T-helper 2 cell treated with Interferon-gamma antibody and Interleukin-4, amounts not matched to agents 100 ng/mL and 5 ng/mL, for 36 hours (primary cell): ENCODE data around the gene TLX1. TPM values are rescaled to one million over a fixed set of nuclear protein-coding genes. Genes with fewer than 3 reads are reported as not detected.

Experiments used
- intact Hi-C: fragments of 100-400 bp; cut with micrococcal nuclease; formaldehyde crosslinking; loops from one replicate; pipeline ENCODE4 v1.15.1; 2023
- total RNA-seq: library from RNA; stranded (reverse); gene quantifications from 2 replicates; pipeline ENCODE4 v1.2.3, GENCODE V29; 2022

TLX1 gene
- total RNA-seq, 1 donor from 2014 or later, result not detected

GRCh38 chr10:101111547-101111946, 19.6 kb upstream of the TLX1 start:
- intact Hi-C loops, result no loop called here

GRCh38 chr10:101112799-101113594, 18.1 kb upstream of the TLX1 start:
- intact Hi-C loops, result no loop called here

GRCh38 chr10:101113890-101114403, 17.2 kb upstream of the TLX1 start:
- intact Hi-C loops, result no loop called here

GRCh38 chr10:101114646-101115045, 16.5 kb upstream of the TLX1 start:
- intact Hi-C loops, result no loop called here

- intact Hi-C loops, result no loop called here
These were observed 14.3 kb upstream of the TLX1 start for GRCh38 chr10:101116754-101117153.

- intact Hi-C loops, result no loop called here
These were observed 13.1 kb upstream of the TLX1 start for GRCh38 chr10:101118031-101118430.

- intact Hi-C loops, result no loop called here
These were observed 10.6 kb upstream of the TLX1 start for GRCh38 chr10:101120520-101120883.

GRCh38 chr10:101120884-101121653, 10.0 kb upstream of the TLX1 start:
- intact Hi-C loops, result loop anchor here (1.0 kb wide), 1 partner anchor 21 kb away; no protein-coding TSS in a partner anchor

- intact Hi-C loops, result loop anchor here (1.0 kb wide), 1 partner anchor 21 kb away; no protein-coding TSS in a partner anchor
These were observed 9.5 kb upstream of the TLX1 start for GRCh38 chr10:101121654-101122031.

- intact Hi-C loops, result no loop called here
These were observed 8.6 kb upstream of the TLX1 start for GRCh38 chr10:101122270-101123084.

GRCh38 chr10:101123085-101123814, 7.8 kb upstream of the TLX1 start:
- intact Hi-C loops, result no loop called here

- intact Hi-C loops, result no loop called here
These were observed 7.1 kb upstream of the TLX1 start for GRCh38 chr10:101123815-101124617.

- intact Hi-C loops, result no loop called here
These were observed 6.2 kb upstream of the TLX1 start for GRCh38 chr10:101124933-101125332.

GRCh38 chr10:101126684-101127628, 4.1 kb upstream of the TLX1 start:
- intact Hi-C loops, result no loop called here

- intact Hi-C loops, result loop anchor here (2.0 to 10.0 kb wide), 5 partner anchors 17 to 398 kb away; partner anchors contain the start of genes LBX1 and PAX2
These were observed 959 bp upstream of the TLX1 start for GRCh38 chr10:101130141-101130540.

GRCh38 chr10:101131962-101132635, 999 bp downstream of the TLX1 start:
- intact Hi-C loops, result loop anchor here (2.0 to 10.0 kb wide), 6 partner anchors 15 to 400 kb away; partner anchors contain the start of genes LBX1 and PAX2

GRCh38 chr10:101132636-101133473, 1.8 kb downstream of the TLX1 start:
- intact Hi-C loops, result loop anchor here (2.0 to 10.0 kb wide), 4 partner anchors 86 to 401 kb away; partner anchors contain the start of gene PAX2
